Measurements from ENCODE around the gene SH3RF1. TPM values are rescaled to one million over a fixed set of nuclear protein-coding genes. Genes with fewer than 3 reads are reported as not detected.

The SH3RF1 gene
- polyA plus RNA-seq, 1 donor, result 20.3 TPM

- no peak for DNase-seq
Observed at GRCh38 chr4:169275180-169275579, 4.4 kb upstream of the SH3RF1 start.

DNA sequence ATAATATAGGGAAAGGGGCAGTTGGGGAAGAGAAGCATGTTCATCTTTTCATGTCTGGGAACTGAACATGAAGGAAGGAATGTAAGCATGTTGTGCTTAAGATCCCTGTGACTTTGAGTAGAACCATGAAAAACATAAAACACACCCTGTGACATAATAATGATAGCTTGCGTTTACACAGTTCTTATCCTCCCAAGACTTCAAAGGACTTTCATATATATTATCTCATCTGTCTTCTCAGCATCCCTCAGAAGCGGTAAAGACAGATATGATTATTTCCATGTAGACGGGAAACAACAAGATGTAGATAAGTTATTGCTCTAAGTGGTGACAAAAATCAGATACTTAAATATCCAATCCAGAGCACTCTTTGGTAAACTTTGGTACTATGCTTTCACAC, 3.3 kb upstream of the SH3RF1 start:
- DNase-seq, result no peak

DNA sequence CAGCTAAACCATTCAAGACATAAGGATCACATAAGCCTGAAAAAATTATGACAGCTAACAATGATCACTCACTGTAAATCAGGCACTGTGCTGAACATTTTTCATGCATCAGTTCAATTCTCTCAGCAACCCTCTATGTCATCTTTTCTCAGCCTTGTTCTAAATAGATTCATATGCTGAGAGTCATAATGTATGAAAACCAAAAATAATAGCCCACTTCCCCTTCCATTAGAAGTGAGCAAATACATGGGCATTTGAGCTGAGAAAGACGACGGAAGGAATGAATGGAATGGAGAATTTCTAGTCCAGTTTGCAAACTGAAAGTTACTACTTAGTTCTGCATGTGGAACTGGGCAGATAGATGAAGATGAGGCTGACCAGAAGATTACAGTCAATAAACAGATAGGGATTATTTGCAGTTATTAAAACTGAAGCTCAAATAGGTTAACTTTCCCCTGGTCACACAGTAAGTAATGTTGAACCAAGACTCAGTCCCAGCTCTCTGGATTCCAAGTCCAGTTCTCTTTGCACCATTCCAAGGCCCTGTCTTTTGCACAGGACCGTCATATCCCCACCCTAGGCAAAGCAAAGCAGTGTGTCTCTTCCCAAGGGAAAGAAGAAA, 1.6 kb upstream of the SH3RF1 start:
- DNase-seq, result no peak

DNA sequence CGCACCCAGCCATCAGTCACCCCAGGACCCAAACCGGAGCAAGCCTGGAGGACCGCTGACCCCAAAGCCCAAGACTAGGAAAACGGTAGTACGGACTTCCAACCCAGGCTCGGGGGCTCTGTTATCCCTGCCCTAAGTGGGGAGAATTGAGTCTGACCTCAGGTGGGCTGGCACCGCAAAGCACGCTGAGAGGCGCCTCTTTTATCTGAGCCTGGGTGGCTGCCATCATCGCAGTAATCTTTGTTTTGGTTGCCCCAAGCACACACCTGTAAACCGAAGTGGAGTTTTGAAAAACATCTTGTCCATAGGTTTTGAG, 894 bp upstream of the SH3RF1 start:
- DNase-seq, result no peak

GRCh38 chr4:169269916-169270809, 593 bp downstream of the SH3RF1 start:
- DNase-seq, result no peak

- DNase-seq, result no peak
Observed at GRCh38 chr4:169268951-169269760, 1.6 kb downstream of the SH3RF1 start.

- no peak for DNase-seq
Observed at GRCh38 chr4:169267070-169267469, 3.7 kb downstream of the SH3RF1 start.

DNA sequence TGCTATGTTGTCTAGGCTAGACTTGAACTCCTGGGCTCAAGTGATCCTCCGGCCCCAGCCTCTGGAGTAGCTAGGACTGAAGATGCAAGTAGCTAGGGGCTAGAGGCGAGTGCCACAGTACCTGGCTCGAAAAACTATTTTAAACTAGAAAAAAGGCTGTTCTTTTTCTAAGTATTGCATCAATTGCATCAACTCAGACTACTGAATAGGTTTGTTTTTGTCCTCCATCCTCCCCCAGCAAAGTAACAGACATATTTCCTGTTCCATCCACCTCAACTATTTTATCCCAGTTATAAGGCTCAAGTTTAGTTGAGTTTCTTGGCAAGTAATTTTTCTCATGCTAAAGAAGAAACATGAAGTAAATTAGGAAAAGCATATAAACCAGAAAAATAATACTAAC, 4.1 kb downstream of the SH3RF1 start:
- no peak for DNase-seq

- DNase-seq, result no peak
Observed at GRCh38 chr4:169266081-169266480, 4.7 kb downstream of the SH3RF1 start.

GRCh38 chr4:169263791-169264392, 6.9 kb downstream of the SH3RF1 start:
- no peak for DNase-seq

DNA sequence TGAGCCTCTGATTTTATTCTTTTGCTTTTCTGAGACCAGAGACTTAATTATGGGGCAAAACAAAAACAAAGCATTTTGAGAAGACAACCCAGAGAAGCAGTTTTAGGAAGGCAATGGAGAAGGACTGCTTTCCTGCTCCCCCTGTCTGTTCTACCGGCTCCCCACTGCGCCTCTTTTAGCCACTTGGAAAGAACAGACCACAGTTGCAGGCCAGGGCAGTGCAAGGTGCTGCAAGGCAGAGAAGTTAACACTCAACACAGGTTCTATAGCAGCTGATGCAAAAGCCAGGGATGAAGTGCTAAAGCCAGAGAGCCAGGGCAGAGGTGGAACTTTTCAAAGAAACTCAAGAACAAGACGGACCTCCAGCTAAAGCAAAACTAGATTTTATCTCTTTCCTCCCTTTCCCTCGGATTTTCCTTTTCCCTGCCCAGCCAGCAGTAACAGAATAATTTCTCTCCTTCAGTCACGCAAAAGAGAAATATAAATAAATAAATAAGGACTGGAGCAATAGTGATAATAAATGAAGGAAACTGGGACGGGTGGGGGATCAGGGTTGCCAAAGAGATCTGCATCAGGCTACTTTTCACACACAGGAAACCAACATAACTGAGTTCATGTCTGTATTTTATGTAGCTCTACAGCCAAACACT, 10.4 kb downstream of the SH3RF1 start:
- DNase-seq, result no peak

DNA sequence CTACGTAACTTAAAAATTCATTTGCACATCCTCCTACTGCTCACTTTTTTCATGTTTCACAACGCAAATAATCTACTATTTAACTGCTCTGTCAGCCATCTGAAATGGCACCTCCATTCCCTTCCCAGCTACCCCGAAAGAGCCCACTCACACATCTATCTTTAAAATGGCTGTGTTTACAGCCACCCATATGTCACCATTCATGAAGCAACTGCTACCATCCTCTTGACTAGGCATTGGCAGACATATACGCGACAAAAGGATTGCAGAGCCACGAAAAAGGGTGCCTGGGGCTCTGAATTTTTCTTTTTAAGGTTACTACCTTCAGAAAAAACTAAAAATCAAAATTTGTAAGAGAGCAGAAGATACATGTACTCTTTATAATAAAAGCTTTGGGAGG, 11.5 kb downstream of the SH3RF1 start:
- DNase-seq, result no peak

DNA sequence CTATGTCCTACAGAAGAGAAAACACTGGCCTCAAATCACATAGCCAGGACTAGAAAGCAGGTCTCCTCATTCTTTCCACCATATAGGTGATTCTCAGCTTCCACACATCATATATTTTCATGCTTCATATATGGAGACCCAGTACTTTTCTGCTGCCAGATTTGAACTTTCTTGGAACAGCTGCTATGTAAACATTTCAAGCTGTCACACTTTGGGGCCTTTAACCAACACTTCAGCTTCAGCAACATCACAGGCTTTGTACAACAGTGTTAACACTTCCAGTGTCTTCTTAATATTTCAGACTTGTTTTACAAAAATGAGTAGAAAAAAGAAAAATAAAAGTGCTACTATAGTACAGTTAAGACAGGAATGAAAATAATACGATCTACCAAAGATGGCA, 12.6 kb downstream of the SH3RF1 start:
- no peak for DNase-seq

- no peak for DNase-seq
Observed at GRCh38 chr4:169256856-169257761, 13.6 kb downstream of the SH3RF1 start.

DNA sequence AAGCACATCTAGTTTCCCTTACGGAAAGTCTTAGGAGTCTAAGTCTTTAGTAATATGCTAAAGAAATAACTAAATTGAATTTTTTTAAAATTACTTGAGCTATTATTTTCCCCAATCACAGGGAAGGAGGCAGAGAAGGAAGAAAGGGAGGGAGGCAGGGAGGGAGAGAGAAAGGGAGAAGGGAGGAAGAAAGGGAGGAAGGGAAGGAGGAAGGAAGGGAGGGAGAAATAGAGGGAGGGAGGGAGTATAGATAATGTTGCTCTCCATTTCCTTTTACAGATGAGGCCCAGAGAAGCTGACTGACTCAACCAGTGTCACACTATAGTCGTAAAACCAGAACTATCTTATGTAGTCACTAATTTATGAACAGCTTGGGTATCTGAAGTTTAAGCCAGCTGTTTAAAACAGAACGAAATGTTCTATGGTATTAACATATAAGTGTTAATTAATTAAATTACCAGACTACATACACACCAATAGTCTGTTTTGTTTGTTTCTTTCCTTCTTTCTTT, 14.6 kb downstream of the SH3RF1 start:
- no peak for DNase-seq

GRCh38 chr4:169254546-169254983, 16.2 kb downstream of the SH3RF1 start:
- DNase-seq, result no peak

DNA sequence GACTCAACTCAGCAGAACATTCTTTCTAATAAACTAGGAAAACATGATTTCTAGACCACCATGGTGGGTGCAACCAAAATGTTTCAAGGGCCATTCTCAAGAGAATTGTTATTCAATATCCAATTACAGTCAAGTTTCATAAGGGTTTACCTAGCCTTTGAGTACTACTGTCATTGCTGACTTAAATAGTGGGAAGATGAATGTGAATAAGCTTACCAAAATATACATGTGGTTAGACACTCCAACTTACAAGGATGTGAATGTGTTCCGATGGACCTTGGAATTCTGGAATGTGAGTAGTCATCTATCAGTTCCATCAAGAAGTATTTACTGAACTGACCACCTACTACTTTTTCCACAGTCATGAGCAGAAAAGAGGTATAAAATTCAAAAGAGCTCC, 16.9 kb downstream of the SH3RF1 start:
- no peak for DNase-seq

- no peak for DNase-seq
Observed at GRCh38 chr4:169253113-169253671, 17.6 kb downstream of the SH3RF1 start.

DNA sequence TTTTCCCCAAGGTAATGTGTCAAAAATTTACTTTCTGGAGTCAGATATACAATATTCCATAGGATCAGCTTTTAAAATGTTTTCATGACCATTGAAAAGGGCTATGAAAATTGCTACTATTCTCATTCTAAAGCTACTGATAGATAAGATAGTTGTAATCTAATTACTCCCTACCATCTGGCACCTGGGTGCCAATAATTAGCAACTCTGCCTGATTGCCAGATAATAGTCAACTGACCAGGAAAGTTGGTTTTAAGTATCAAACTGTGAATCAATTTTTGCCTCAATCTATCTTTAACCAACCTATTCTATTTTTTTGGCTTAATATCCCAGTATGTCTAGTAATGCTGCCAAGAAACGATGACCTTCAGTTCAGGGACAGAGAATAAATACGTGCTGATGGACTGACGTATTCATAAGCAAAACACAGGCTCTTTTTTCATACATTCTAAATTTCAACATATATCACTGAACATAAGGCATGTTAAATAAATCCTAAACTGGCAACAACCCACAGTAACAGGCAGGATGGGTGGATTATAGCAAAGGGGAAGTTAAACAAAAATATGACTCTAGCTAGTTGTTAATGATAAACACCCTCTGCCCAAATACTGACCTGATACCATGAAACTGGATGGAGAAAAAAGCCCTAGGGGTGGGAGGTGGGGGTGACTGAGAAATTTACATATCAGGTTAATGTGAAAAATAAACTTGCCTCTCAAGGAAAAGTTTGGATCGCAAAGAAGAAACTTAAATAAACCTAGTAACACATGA, 18.2 kb downstream of the SH3RF1 start:
- no peak for DNase-seq
